GM12892 (cell line): ENCODE results near the gene TOR1A.

Source experiments
- POLR2A ChIP-seq: IDR thresholded peaks from 2 replicates; pipeline ENCODE4 v1.6.1; 2011; ENCODE audit warnings: low read depth, low read length, control low read depth
- POLR2AphosphoS5 ChIP-seq: IDR thresholded peaks from 2 replicates; pipeline ENCODE4 v1.6.1; 2011; ENCODE audit warnings: low read depth, low read length, control low read depth
- TAF1 ChIP-seq: IDR thresholded peaks from 2 replicates; pipeline ENCODE4 v1.6.1; 2011; ENCODE audit warnings: low read depth, mild to moderate bottlenecking, control low read depth, low read length, borderline replicate concordance

DNA sequence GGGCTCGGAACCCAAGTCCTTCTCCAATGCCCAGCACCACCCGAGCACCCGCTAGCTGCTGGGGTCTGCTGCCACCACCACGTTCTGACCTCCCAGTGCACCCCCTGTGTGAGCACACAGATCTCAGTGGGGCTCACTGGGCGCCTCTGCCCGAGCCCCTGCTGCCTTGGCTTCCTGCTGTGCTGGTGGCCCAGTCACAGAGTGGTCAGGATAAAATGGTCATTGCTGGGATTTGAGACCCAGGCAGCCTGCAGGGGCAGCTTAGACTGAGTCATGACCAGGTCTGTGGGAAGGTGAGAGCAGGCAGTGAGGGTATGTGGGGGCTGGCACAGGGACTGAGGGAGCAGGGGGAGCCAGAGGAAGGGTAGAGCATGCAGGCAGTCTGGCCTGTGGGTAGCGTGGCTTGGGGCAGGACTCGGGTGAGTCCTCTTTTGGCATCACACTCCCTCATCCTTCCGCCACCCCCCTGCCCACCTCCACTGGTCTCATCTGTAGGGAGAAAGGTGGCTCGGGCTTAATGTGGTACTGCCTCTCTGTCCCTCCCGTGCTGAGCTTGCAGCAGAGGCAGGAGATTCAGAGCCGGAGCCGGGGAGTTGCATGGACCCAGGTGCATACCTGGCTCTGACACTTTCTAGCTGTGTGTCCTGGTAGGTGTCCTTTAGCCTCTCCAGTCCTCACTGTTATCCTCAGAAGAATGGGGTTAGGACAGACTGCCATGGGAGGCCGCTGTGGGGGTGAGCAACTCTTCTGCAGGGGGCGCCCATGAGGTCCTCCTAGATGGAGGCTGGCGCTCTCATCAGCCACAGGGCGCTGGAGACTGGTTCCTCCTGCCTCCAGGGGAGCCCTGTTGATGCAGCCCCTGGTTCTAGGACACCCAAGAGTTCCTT is 43.4 kb upstream of the TOR1A start:
- TF ChIP-seq TAF1 (no peak), POLR2A (no peak), POLR2AphosphoS5 (no peak)
